GM21381 (cell line): ENCODE measurements around the gene CDHR5.

Source experiments
- ATAC-seq: cut with Tn5 transposase; IDR thresholded peaks from one replicate; pipeline ENCODE4 v1.9.1; 2021; ENCODE audit warnings: mild to moderate bottlenecking, moderate library complexity; ENCODE audit not compliant: unreplicated experiment

The CDHR5 gene

GRCh38 chr11:612201-612960 lies 12.4 kb downstream of the CDHR5 start:
- ATAC-seq: no peak

GRCh38 chr11:611001-611996 lies 13.5 kb downstream of the CDHR5 start:
- no peak for ATAC-seq

GRCh38 chr11:610146-610801 lies 14.5 kb downstream of the CDHR5 start:
- no peak for ATAC-seq

- no peak for ATAC-seq
These were observed 15.4 kb downstream of the CDHR5 start for GRCh38 chr11:609341-609811.

- no peak for ATAC-seq
These were observed 15.9 kb downstream of the CDHR5 start for GRCh38 chr11:608791-609251.

- no peak for ATAC-seq
These were observed 16.6 kb downstream of the CDHR5 start for GRCh38 chr11:607971-608659.

- no peak for ATAC-seq
These were observed 17.6 kb downstream of the CDHR5 start for GRCh38 chr11:607020-607780.

GRCh38 chr11:606245-606644 lies 18.5 kb downstream of the CDHR5 start:
- ATAC-seq: no peak

GRCh38 chr11:605286-606129 lies 19.2 kb downstream of the CDHR5 start:
- ATAC-seq: no peak

GRCh38 chr11:603154-603553 lies 21.6 kb downstream of the CDHR5 start:
- no peak for ATAC-seq

GRCh38 chr11:601573-602245 lies 23.0 kb downstream of the CDHR5 start:
- ATAC-seq: no peak

- ATAC-seq: no peak
These were observed 26.6 kb downstream of the CDHR5 start for GRCh38 chr11:598005-598680.

- ATAC-seq: no peak
These were observed 27.5 kb downstream of the CDHR5 start for GRCh38 chr11:597166-597725.

GRCh38 chr11:596374-596773 lies 28.4 kb downstream of the CDHR5 start:
- no peak for ATAC-seq

- ATAC-seq: no peak
These were observed 29.4 kb downstream of the CDHR5 start for GRCh38 chr11:595400-595799.

- ATAC-seq: no peak
These were observed 31.4 kb downstream of the CDHR5 start for GRCh38 chr11:593347-593746.

GRCh38 chr11:592918-593317 lies 31.8 kb downstream of the CDHR5 start:
- ATAC-seq: no peak
